ENCODE results near the gene MICU2.

DNA sequence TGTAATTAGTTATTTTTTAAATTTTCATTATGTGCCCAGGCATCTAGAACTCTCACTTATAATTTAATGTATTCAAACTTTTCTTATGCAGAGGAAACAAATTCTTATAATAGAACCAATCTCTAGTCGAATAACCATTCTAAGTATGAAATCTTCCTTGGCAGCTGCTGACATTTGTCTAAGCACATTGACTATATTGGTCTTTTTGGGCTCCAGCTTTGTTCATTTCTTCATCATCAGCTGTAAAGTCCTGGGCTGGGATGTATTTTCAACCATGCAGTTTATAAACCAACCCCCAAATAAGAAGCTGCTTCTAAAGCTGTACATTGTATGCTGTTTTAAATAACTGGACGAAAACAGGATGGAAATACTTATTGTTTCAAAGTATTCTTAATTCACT, 2.3 kb upstream of the MICU2 start:
- TF ChIP-seq, protein P1, sequence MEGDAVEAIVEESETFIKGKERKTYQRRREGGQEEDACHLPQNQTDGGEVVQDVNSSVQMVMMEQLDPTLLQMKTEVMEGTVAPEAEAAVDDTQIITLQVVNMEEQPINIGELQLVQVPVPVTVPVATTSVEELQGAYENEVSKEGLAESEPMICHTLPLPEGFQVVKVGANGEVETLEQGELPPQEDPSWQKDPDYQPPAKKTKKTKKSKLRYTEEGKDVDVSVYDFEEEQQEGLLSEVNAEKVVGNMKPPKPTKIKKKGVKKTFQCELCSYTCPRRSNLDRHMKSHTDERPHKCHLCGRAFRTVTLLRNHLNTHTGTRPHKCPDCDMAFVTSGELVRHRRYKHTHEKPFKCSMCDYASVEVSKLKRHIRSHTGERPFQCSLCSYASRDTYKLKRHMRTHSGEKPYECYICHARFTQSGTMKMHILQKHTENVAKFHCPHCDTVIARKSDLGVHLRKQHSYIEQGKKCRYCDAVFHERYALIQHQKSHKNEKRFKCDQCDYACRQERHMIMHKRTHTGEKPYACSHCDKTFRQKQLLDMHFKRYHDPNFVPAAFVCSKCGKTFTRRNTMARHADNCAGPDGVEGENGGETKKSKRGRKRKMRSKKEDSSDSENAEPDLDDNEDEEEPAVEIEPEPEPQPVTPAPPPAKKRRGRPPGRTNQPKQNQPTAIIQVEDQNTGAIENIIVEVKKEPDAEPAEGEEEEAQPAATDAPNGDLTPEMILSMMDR (IDR thresholded peaks at IDR 0.05; ENCODE audit: low read depth, low read length) = no peak
- no peak for TF ChIP-seq EZH2phosphoT487 (IDR thresholded peaks at IDR 0.05; ENCODE audit: low read depth)
